Fibroblast of lung (primary cell): ENCODE data around the gene SLC24A4. TPM values are rescaled to one million over a fixed set of nuclear protein-coding genes. Genes with fewer than 3 reads are reported as not detected.

Source experiments
- DNase-seq, 2 donors: peaks; one replicate each; pipeline versions ENCODE4 v3.0.0 to v3.0.0-alpha.2; 2010; ENCODE audit warnings: low read depth in 2 of 2
- H2AFZ ChIP-seq: 2 replicates; pipeline ENCODE4 v1.5.1; 2012; ENCODE audit warnings: low read length, control low read depth, inconsistent platforms
- H3K27ac ChIP-seq: 2 replicates; pipeline ENCODE4 v1.5.1; 2011; ENCODE audit warnings: low read length, control low read depth; ENCODE audit not compliant: insufficient read depth
- H3K27me3 ChIP-seq: 2 replicates; pipeline ENCODE4 v1.5.1; 2011; ENCODE audit warnings: mild to moderate bottlenecking, low read length; ENCODE audit not compliant: control insufficient read depth, insufficient read depth
- H3K36me3 ChIP-seq: 2 replicates; pipeline ENCODE4 v1.5.1; 2011; ENCODE audit warnings: low read length; ENCODE audit not compliant: control insufficient read depth, insufficient read depth
- H3K4me1 ChIP-seq: 2 replicates; pipeline ENCODE4 v1.5.1; 2011; ENCODE audit warnings: low read length; ENCODE audit not compliant: control insufficient read depth, insufficient read depth; ENCODE audit errors: extremely low read depth
- H3K4me2 ChIP-seq: 2 replicates; pipeline ENCODE4 v1.5.1; 2011; ENCODE audit warnings: low read length, control low read depth; ENCODE audit not compliant: insufficient read depth; ENCODE audit errors: extremely low read depth
- H3K4me3 ChIP-seq, 4 experiments: fragments of 200-600 bp in 1 of 4; sonication (generic) in 1 of 4; replicated peaks in 1 of 4; 2 replicates each; pipeline ENCODE4 v1.5.1; 2011 to 2016; ENCODE audit warnings: low read length in 4 of 4, low read depth in 3 of 4, mild to moderate bottlenecking in 3 of 4, control low read depth in 2 of 4, inconsistent platforms in 1 of 4, mixed read lengths in 1 of 4; ENCODE audit not compliant: insufficient read depth in 1 of 4; ENCODE audit errors: control extremely low read depth in 1 of 4
- H3K79me2 ChIP-seq: 2 replicates; pipeline ENCODE4 v1.5.1; 2012; ENCODE audit warnings: mild to moderate bottlenecking, low read length, inconsistent platforms; ENCODE audit not compliant: control insufficient read depth, insufficient read depth
- H3K9ac ChIP-seq: 2 replicates; pipeline ENCODE4 v1.5.1; 2011; ENCODE audit warnings: mild to moderate bottlenecking, low read length, control low read depth; ENCODE audit not compliant: insufficient read depth
- H3K9me3 ChIP-seq: 2 replicates; pipeline ENCODE4 v1.5.1; 2012; ENCODE audit warnings: low read depth, low read length; ENCODE audit not compliant: control insufficient read depth, insufficient read depth
- H4K20me1 ChIP-seq: 2 replicates; pipeline ENCODE4 v1.5.1; 2011; ENCODE audit warnings: low read length; ENCODE audit not compliant: control insufficient read depth, insufficient read depth; ENCODE audit errors: extremely low read depth
- EZH2 ChIP-seq: IDR thresholded peaks from 2 replicates; pipeline ENCODE4 v1.5.1; 2012; ENCODE audit warnings: low read length, control low read depth, mild to moderate bottlenecking; ENCODE audit errors: missing control alignments
- polyA plus RNA-seq, 2 donors: library from polyadenylated mRNA; depleted of rRNA in 1 of 2; stranded (reverse) in 1 of 2; unstranded in 1 of 2; fragments of >200 nt; gene quantifications; 2 replicates each; pipeline ENCODE4 v1.2.1, GENCODE V29; 2011 to 2012; ENCODE audit warnings: missing spikeins in 1 of 2
- total RNA-seq: library from RNA; depleted of rRNA; stranded (reverse); fragments of >200 nt; gene quantifications from 2 replicates; pipeline ENCODE4 v1.2.1, GENCODE V29; 2014
- TF ChIP-seq, protein P1 (sequence below), 2 donors: IDR thresholded peaks in 1 of 2; conservative IDR thresholded peaks in 1 of 2; 1 replicate in 1 of 2; 2 replicates in 1 of 2; pipeline ENCODE4 v1.5.1; 2011 to 2012; ENCODE audit warnings: low read length in 2 of 2, control low read depth in 1 of 2, inconsistent platforms in 1 of 2, low read depth in 1 of 2, mild to moderate bottlenecking in 1 of 2

The SLC24A4 gene
- total and polyA plus RNA-seq, 2 donors (not counting 1 experiment from before 2014, with no cell fraction given) = 0.03 TPM; not detected in 1

GRCh38 chr14:92443167-92443566 lies 120.2 kb downstream of the SLC24A4 start:
- Histone ChIP-seq H3K36me3 (no peaks in the 10 kb centered on the region), H3K4me1 (no peaks in the 10 kb centered on the region), H3K9me3 (no peaks in the 10 kb centered on the region), H3K27ac (no peak overlapping the region), H3K9ac (no peak overlapping the region), H4K20me1 (no peaks in the 10 kb centered on the region), H2AFZ (no peak overlapping the region), H3K4me2 (no peak overlapping the region), H3K27me3 (no peaks in the 10 kb centered on the region), H3K79me2 (no peaks in the 10 kb centered on the region), H3K4me3 (no peak overlapping the region)
- TF ChIP-seq, protein P1, sequence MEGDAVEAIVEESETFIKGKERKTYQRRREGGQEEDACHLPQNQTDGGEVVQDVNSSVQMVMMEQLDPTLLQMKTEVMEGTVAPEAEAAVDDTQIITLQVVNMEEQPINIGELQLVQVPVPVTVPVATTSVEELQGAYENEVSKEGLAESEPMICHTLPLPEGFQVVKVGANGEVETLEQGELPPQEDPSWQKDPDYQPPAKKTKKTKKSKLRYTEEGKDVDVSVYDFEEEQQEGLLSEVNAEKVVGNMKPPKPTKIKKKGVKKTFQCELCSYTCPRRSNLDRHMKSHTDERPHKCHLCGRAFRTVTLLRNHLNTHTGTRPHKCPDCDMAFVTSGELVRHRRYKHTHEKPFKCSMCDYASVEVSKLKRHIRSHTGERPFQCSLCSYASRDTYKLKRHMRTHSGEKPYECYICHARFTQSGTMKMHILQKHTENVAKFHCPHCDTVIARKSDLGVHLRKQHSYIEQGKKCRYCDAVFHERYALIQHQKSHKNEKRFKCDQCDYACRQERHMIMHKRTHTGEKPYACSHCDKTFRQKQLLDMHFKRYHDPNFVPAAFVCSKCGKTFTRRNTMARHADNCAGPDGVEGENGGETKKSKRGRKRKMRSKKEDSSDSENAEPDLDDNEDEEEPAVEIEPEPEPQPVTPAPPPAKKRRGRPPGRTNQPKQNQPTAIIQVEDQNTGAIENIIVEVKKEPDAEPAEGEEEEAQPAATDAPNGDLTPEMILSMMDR (conservative IDR thresholded peaks at IDR 0.05 in 1 of 2, IDR thresholded peaks at IDR 0.05 in 1 of 2; ENCODE audit: low read depth in 1 of 2, low read length in 2 of 2) = no peak
- TF ChIP-seq EZH2 = no peak
- no peak for DNase-seq

DNA sequence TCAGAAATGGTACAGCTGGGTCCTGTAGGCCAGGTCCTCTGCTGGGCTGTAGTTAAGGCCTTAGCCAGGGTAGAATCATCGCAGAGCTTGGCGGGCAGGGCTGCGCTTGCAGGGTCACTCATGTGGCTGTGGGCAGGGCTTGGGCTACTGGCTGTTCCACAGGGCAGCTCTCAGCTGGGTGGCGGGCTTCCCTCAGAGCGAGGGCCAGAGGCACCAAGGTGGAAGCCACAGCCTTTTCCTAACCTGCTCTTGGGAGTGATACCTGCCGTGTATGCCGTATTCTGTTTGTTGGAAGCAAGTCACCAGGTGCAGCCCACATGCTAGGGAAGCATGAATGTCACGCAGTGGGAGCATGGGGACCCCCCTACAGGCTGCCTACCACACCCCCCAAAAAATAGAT lies 120.8 kb downstream of the SLC24A4 start:
- Histone ChIP-seq H3K4me2 (no peak overlapping the region), H3K36me3 (no peaks in the 10 kb centered on the region), H3K27me3 (no peaks in the 10 kb centered on the region), H2AFZ (no peak overlapping the region), H3K9ac (no peak overlapping the region), H3K4me3 (no peak overlapping the region), H3K4me1 (no peaks in the 10 kb centered on the region), H3K79me2 (no peaks in the 10 kb centered on the region), H4K20me1 (no peaks in the 10 kb centered on the region), H3K9me3 (no peaks in the 10 kb centered on the region), H3K27ac (no peak overlapping the region)
- no peak for DNase-seq
- TF ChIP-seq, protein P1 (conservative IDR thresholded peaks at IDR 0.05 in 1 of 2, IDR thresholded peaks at IDR 0.05 in 1 of 2; ENCODE audit: low read depth in 1 of 2, low read length in 2 of 2) = no peak
- TF ChIP-seq EZH2 = no peak

DNA sequence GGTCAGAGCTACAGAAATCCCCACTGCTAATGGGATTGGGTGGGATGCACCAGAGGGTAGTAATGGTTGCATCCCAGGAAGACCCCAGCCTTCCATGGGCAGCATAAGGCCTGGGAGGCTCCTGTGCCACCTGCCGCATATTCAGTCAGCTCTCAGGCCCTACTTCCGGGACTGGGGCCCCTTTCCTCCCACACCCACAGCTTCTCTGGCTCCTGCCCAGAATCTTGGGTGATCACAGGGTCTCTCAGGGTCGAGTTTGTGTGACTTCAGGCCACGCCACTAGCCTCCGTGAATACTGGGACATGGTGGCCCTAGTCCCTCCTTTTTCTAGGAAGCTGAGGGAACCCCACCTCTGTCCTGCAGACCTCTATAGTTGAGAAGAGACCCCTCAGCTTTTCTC lies 123.8 kb downstream of the SLC24A4 start:
- Histone ChIP-seq H3K9me3 (no peaks in the 10 kb centered on the region), H4K20me1 (no peaks in the 10 kb centered on the region), H3K9ac (no peak overlapping the region), H3K27me3 (no peaks in the 10 kb centered on the region), H3K36me3 (no peaks in the 10 kb centered on the region), H3K4me1 (no peaks in the 10 kb centered on the region), H2AFZ (no peak overlapping the region), H3K79me2 (no peaks in the 10 kb centered on the region), H3K4me3 (no peak overlapping the region), H3K4me2 (no peak overlapping the region), H3K27ac (no peak overlapping the region)
- no peak for DNase-seq
- TF ChIP-seq, protein P1 (conservative IDR thresholded peaks at IDR 0.05 in 1 of 2, IDR thresholded peaks at IDR 0.05 in 1 of 2; ENCODE audit: low read depth in 1 of 2, low read length in 2 of 2) = no peak
- TF ChIP-seq EZH2 = no peak
